Activated CD8-positive, alpha-beta T cell treated with anti-CD3 and anti-CD28 coated beads, Interleukin-2, amount 10 ng/mL, durations not matched to agents 7 days and 5 days (primary cell): ENCODE data around the gene CFAP52. TPM values are rescaled to one million over a fixed set of nuclear protein-coding genes. Genes with fewer than 3 reads are reported as not detected.

Experiments used
- ATAC-seq: fragments of 150-1000 bp; cut with Tn5 transposase; one replicate; pipeline ENCODE4 v1.10.0; 2021; ENCODE audit warnings: moderate library complexity
- CTCF ChIA-PET: fragments of 350-600 bp; sonication (Branson Sonifier 250); formaldehyde crosslinking; loops from one replicate; lab custom pipeline; 2021; ENCODE audit warnings: antibody characterized with exemption; lab: Charles Lee
- POLR2A ChIA-PET: fragments of 350-600 bp; sonication (Branson Sonifier 250); formaldehyde crosslinking; loops from one replicate; lab custom pipeline; 2021; ENCODE audit warnings: antibody characterized with exemption; lab: Charles Lee
- DNase-seq: peaks from one replicate; pipeline ENCODE4 v3.0.0-alpha.2; 2020
- H3K27ac Mint-ChIP-seq: one replicate; pipeline ENCODE4 v1.8.0; 2021; ENCODE audit warnings: mild to moderate bottlenecking, mixed read lengths
- H3K27me3 Mint-ChIP-seq: one replicate; pipeline ENCODE4 v1.8.0; 2021; ENCODE audit warnings: low read depth, mixed read lengths
- H3K36me3 Mint-ChIP-seq: one replicate; pipeline ENCODE4 v1.8.0; 2021; ENCODE audit warnings: low read depth, mixed read lengths
- H3K4me1 Mint-ChIP-seq: one replicate; pipeline ENCODE4 v1.8.0; 2021; ENCODE audit warnings: low read depth, mixed read lengths
- H3K4me3 Mint-ChIP-seq: one replicate; pipeline ENCODE4 v1.8.0; 2021; ENCODE audit warnings: mild to moderate bottlenecking, mixed read lengths
- H3K9me3 Mint-ChIP-seq: one replicate; pipeline ENCODE4 v1.8.0; 2022; ENCODE audit warnings: mixed read lengths; ENCODE audit not compliant: insufficient read depth
- total RNA-seq, 2 experiments: library from RNA; stranded (reverse); gene quantifications; one replicate each; pipeline ENCODE4 v1.2.3, GENCODE V29; 2021

Gene CFAP52
- total RNA-seq, 2 experiments from 2014 or later = not detected

DNA sequence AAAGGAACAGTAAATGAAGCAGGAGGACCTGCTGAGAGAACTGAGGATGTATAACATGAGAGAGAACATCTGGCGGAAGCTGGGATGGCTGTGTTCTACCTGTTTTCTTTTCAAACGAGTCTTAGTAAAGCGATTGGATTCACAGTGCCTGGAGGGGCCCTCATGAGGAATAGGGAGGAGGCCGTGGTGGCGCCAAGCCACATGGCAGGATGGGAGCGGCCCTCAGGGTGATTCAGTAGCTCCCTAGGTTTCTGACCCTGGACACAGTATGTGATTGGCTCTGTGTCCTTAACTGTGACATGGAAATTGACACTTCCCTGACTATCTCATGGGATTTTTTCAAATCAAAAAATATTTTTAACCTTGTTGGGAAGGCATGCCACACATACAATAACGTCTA is 101.0 kb downstream of the CFAP52 start:
- ATAC-seq (no peak), DNase-seq (no peak)
- Mint-ChIP-seq H3K4me3 (no peak overlapping the region), H3K9me3 (peaks cover 13% of the 10 kb centered on the region), H3K4me1 (no peaks in the 10 kb centered on the region), H3K27ac (no peak overlapping the region), H3K36me3 (peaks cover 4% of the 10 kb centered on the region), H3K27me3 (peaks cover 6% of the 10 kb centered on the region)
- ChIA-PET CTCF (interaction anchor here (0.7 kb wide), 1 partner anchor 100 kb away, joined by 3 read pairs; no protein-coding TSS in a partner anchor), POLR2A (no interaction called here)

DNA sequence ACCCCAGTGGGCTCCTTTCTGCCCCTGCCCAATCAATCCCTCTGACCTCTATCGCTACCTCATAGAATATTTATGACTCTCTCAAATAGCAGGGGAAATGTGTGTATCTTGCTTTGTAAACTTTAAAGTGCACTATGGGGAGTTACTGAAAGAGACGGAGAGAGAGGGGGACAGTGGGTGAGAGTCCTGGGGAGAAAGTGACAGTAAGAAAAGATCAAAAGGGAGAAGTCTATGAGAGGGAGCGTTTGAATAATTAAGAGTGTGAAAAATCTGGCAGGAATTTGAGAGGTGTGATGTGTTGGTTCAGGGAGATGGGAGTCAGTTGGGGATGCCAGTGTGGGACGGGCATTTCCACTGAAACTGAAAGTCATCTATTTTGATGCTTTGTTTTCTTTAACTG is 101.5 kb downstream of the CFAP52 start:
- H3K36me3 Mint-ChIP-seq = peaks cover 4% of the 10 kb centered on the region
- DNase-seq (no peak), ATAC-seq (no peak)
- no peaks in the 10 kb centered on the region for H3K4me1 Mint-ChIP-seq
- no peak overlapping the region for H3K4me3 Mint-ChIP-seq
- ChIA-PET CTCF (no interaction called here), POLR2A (no interaction called here)
- H3K9me3 Mint-ChIP-seq = peaks cover 13% of the 10 kb centered on the region
- H3K27ac Mint-ChIP-seq = no peak overlapping the region
- H3K27me3 Mint-ChIP-seq = peaks cover 6% of the 10 kb centered on the region

DNA sequence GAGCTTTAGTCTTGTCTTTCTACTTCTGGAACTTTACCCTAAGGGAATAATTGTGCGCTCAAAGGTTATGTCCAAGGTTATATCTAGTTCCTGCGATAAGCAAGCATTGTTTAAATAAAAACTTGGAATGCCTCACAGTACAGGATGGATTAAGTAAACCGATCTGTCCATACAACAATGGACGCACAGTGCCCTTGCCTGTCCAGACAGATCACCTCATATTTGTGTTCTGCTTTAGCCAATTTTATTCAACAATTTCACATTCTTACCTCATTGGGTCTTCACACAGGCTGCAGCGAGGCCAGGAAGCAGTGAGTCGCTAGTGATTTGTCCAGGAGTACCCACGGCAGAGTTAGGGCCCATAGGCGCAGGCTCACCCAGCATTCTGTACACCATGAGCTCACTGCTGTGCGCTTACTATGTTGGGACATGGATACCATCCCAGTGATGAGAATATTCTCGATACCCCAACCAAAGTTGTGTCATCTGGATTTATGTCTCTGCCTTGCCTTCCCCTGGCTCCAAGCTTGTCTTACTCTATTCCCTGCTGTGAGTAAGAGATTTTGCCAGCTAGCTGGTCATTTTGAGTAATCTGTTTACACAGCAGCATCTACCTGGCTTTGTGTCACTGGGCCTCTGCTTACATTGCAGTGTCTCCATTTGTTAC is 108.6 kb downstream of the CFAP52 start:
- peaks cover 7% of the 10 kb centered on the region for H3K9me3 Mint-ChIP-seq
- CTCF ChIA-PET = no interaction called here
- ATAC-seq = no peak

More for the DNA sequence above, 108.6 kb downstream of the CFAP52 start:
- Mint-ChIP-seq H3K27ac (no peak overlapping the region), H3K36me3 (peaks cover 2% of the 10 kb centered on the region), H3K4me3 (no peak overlapping the region), H3K4me1 (no peaks in the 10 kb centered on the region), H3K27me3 (no peaks in the 10 kb centered on the region)
- DNase-seq = no peak
- POLR2A ChIA-PET = no interaction called here

Other genes with a start within 250 kb of the CFAP52 start
- gene STX8, start 822 bp upstream of the CFAP52 start, total RNA-seq = 10 to 100 TPM; 71.0 to 78.5 TPM
- gene USP43, start 68.9 kb downstream of the CFAP52 start, total RNA-seq = under 1 TPM; 0.16 to 0.18 TPM
- gene DHRS7C, start 214.9 kb downstream of the CFAP52 start, total RNA-seq = not detected
- gene GSG1L2, start 245.4 kb downstream of the CFAP52 start, total RNA-seq = not detected
- gene GLP2R, start 249.3 kb downstream of the CFAP52 start, total RNA-seq = not detected